ENCODE measurements around the gene HARS2.

- TF ChIP-seq CTCF (IDR thresholded peaks at IDR 0.05) (no peak), POLR2A (IDR thresholded peaks at IDR 0.05) (peak; percentile 29 to 52)
Observed at GRCh38 chr5:140690941-140691924, at the start of gene HARS2, which contains the start of gene HARS1.
